ENCODE data around the gene GNA15.
A peak's percentile ranks its signal among the peaks of the same experiment; 100 is the strongest.
"Not testable (repeated sequence)": the region's sequence is repeated elsewhere in the genome, so short reads cannot be mapped to it uniquely, and the experiment has no call there.

Gene GNA15

DNA sequence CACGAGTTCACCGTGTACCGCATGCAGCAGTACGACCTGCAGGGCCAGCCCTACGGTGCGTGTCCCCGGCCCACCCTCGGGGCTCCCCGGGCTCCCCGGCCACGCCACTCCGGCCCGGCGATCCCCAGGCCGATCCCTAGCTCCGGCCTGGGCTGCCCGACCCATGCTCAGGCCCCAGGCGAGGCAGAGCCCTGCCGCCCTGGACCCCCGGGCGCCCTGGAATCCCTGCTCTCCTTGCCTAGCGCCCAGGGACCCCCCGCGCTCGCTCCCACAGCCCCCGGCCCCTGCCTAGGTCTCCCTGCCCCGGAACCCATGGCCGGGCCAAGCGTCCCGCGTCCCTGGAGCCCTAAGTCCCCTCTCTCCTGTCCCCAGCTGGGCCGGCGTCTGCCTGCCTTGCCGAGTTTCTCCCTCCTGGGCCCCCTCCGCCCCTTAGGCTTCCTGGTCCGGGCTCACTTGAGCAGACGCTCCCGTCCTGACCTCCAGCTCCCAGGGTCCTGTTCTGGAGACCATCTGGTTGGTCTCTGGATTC, 50.4 kb downstream of the GNA15 start:
- in situ Hi-C loops (cut with MboI; ENCODE audit: low pct_unique_long_range_greater_than_20kb, low sequenced_read_pairs), result no loop called here

DNA sequence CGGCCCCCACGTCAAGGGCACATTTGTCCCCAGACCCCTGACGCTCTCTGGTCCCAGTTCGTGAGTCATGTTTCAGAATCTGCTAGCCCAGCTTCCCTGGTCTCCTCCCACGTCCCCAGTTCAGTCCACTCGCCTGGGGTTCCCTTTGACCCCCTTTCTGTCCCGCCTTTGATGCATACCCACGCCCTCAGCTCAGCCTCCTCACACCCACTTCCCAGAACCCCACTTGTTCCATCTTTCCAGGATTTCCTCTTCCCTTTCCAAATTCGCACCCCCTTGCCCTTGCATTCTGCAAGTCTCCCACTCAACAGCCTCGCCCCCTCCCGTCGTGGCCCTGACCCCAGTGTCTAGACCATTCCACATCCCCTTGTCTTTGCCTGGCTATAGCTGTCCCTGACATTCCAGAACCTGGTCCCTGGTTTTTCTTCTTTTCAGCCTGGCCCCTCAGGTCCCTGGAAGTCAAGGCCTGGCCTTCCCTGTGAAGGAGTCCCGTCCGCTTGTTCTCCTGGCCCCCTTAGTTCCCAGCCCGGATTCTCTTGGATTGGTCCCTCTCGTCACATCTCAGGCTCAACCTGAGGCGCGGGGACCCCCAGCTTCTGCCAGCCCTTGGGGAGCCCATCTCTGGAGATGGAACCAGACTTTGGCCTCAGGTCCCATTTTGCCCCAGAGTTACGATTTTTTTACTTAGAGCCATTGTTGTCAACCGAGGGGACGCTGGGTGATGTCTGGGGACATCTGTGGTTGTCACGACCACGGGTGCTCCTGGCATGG, 51.2 kb downstream of the GNA15 start:
- DNase-seq, result no peak
- in situ Hi-C loops (cut with MboI; ENCODE audit: low pct_unique_long_range_greater_than_20kb, low sequenced_read_pairs), result no loop called here

More for the DNA sequence above, 50.4 kb downstream of the GNA15 start:
- no peak for DNase-seq

GRCh38 chr19:3187662-3188511, 52.1 kb downstream of the GNA15 start:
- no peak for DNase-seq
- in situ Hi-C loops (cut with MboI; ENCODE audit: low pct_unique_long_range_greater_than_20kb, low sequenced_read_pairs), result no loop called here

GRCh38 chr19:3188627-3189596, 53.1 kb downstream of the GNA15 start:
- DNase-seq, result no peak
- in situ Hi-C loops (cut with MboI; ENCODE audit: low pct_unique_long_range_greater_than_20kb, low sequenced_read_pairs), result no loop called here

DNA sequence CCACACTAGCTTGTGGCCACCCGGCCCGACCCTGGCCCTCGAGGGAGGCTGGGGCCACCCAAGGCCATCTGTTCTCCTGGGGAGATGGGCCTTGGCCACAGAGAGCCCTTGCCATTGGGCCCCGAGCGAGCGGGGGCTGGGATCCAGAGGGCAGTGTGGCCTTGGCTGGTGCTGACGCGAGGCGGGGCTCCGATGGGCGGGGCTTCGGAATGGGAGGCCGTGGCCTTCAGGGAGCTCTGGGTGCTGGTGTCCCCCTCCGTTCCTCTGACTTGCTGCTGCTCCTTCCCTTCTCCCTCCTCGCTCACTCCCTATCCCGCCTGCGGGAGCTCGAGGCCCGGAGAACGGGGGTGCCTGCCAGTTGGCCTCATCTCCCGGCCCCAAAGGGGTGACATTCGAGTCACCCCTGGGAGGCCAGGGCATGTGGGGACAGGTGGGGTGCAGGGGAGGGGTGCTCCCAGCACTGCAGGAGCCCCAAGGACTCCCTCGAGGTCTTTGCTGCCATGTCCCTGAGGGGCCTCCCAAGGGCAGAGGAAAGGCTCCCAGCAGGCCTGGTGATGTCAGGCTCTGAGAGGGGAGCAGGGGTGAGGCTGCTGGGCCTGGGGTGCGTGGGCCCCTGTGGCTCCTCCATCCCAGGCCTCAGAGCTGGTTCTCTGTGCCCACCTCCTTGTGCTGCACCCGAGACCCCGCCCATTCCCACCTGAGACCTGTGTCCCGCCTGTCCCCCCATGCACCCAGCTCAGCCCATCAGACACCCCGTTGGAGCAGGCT, 54.1 kb downstream of the GNA15 start:
- in situ Hi-C loops (cut with MboI; ENCODE audit: low pct_unique_long_range_greater_than_20kb, low sequenced_read_pairs), result no loop called here
- DNase-seq, result no peak

DNA sequence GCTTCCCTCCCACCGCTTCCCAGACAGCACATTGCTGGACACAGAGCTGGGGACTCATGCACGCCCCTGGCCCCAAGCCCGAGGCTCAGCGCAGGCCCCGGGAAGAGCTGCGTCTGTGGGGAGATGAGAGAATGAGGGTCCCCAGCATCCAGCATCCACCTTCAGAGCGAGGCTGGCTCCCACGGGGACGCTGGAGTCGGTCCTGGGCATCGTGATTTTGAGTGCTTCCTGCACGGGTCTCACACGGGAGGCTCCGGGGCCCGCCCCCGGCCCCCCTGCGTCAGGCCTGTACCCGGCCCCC, 54.6 kb downstream of the GNA15 start:
- no peak for DNase-seq
- in situ Hi-C loops (cut with MboI; ENCODE audit: low pct_unique_long_range_greater_than_20kb, low sequenced_read_pairs), result no loop called here

DNA sequence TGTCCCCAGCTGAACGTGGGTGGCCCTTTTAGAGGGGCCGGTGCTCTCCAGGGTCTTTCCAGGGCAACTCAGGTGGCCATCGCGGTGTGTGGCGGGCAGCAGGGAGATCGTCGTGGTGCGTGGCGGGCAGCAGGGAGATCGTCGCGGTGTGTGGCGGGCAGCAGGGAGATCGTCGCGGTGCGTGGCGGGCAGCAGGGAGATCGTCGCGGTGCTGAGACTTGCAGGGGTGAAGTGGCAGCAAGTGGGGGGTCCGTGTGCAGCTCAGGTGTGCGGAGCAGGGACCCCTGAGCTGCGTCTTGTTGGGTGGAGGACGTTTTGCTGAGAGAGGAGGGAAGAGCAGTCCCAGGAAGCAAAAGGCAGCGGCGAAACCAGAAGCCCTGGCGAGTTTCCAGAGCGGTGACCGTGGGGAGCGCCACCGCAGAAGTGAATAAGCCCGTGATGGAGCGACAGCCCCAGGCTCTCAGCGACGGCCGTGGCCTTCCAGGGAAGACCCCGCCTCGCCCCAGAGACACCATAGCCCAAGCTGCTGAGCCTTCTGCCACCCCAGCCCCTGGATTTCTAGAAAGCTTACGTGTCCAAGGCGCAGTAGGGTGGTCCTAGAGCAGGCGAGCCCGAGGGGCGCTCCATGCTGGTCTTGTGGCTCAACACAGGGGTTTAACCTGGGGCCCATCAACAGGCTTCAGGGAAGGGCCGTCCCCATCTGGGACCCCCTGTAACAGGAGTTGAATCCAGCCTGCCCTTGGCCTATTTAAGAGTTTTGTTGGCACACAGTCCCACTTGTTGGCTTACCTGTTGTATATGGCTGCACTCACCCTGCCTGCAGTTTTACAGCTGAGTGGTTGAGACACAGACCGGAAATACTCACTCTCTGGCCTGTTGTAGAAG, 55.3 kb downstream of the GNA15 start:
- in situ Hi-C loops (cut with MboI; ENCODE audit: low pct_unique_long_range_greater_than_20kb, low sequenced_read_pairs), result no loop called here

DNA sequence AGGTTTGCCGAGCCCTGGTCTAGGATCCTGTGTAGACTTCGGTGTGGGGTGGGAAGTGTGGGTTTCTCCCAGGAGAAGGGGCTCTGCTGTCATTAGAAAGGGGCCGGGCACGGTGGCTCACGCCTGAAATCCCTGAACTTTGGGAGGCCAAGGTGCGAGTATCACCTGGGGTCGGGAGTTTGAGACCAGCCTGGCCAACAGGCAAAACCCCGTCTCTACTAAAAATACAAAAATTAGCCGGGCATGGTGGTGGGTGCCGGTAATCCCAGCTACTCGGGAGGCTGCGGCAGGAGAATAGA, 55.9 kb downstream of the GNA15 start:
- in situ Hi-C loops (cut with MboI; ENCODE audit: low pct_unique_long_range_greater_than_20kb, low sequenced_read_pairs); DNase-seq: not testable (repeated sequence)

More for the DNA sequence above, 55.3 kb downstream of the GNA15 start:
- no peak for DNase-seq

DNA sequence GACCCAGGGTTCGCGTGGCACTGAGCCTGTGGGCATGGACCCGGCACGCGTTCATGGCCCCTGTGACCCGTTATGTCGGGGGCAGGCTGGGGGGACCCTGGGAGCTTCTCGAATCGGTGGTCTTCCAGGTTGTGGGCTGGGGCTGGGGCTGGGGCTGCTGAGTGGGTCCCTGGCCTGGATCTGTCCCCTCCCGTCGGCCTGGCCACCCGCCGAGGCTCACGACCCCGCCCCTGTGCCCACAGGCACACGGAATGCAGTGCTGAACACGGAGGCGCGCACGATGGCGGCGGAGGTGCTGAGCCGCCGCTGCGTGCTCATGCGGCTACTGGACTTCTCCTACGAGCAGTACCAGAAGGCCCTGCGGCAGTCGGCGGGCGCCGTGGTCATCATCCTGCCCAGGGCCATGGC, 56.4 kb downstream of the GNA15 start:
- DNase-seq, result no peak
- in situ Hi-C loops (cut with MboI; ENCODE audit: low pct_unique_long_range_greater_than_20kb, low sequenced_read_pairs), result no loop called here

DNA sequence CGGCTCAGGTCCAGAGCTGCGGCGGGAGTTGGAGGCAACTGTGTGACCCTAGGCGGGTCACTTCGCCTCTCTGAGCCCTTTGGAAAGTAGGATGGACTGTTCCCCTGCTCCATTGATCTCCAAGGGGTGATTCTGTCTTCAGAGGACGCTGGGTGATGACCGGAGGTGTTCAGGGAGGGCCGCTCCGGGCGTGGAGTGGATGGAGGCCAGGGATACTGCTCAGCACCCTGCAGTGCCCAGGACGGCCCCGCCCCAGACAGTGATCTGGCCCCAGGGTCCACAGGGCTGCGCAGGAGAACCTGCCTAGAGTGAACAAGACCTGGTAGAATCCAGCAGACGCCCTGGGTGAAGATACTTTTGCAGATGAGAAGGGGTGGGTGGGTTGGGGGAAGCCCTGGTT, 56.9 kb downstream of the GNA15 start:
- in situ Hi-C loops (cut with MboI; ENCODE audit: low pct_unique_long_range_greater_than_20kb, low sequenced_read_pairs), result no loop called here
- no peak for DNase-seq

GRCh38 chr19:3193256-3194105, 57.6 kb downstream of the GNA15 start:
- in situ Hi-C loops (cut with MboI; ENCODE audit: low pct_unique_long_range_greater_than_20kb, low sequenced_read_pairs), result no loop called here
- DNase-seq, result peak; percentile 95

DNA sequence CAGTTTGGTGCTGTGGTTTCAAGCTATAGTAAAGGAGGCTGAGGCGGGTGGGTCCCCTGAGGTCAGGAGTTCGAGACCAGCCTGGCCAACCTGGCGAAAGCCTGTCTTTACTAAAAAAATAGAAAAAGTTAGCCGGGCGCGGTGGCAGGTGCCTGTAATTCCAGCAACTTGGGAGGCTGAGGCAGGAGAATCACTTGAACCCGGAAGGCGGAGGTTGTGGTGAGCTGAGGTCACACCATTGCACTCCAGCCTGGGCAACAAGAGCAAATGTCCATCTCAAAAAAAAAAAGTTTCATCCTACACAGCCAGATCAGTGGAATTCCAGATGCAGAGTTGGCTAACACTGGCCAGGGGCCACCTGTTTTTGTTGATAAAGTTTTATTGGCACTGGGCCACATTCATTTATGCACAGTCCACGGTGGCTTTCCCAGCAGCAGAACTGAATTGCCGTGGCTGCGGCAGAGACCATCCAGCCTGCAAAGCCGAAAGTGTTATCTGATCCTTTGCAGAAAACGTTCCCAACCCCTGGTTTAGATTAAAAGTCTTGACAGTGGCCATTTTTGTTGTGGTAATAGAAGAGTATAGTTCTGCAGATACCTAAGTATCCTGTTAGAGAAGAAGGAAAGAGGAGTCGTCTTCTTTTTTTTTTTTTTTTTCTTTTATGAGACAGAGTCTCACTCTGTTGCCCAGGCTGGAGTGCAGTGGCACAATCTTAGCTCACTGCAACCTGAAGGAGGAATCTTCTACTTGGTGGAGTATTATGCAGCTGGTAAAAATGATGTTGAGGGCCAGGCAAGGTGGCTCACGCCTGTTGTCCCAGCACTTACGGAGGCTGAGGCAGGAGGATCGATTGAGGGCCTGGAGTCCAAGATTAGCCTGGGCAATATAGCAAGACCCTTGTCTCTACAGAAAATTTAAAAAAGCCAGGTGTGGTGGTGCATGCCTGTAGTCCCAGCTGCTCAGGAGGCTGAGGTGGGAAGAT, 58.6 kb downstream of the GNA15 start:
- in situ Hi-C loops (cut with MboI; ENCODE audit: low pct_unique_long_range_greater_than_20kb, low sequenced_read_pairs), result no loop called here
- no peak for DNase-seq

- in situ Hi-C loops (cut with MboI; ENCODE audit: low pct_unique_long_range_greater_than_20kb, low sequenced_read_pairs), result no loop called here
- no peak for DNase-seq
Observed at GRCh38 chr19:3196064-3196932, 60.5 kb downstream of the GNA15 start.

- DNase-seq, result no peak
- in situ Hi-C loops (cut with MboI; ENCODE audit: low pct_unique_long_range_greater_than_20kb, low sequenced_read_pairs), result no loop called here
Observed at GRCh38 chr19:3196933-3197205, 61.0 kb downstream of the GNA15 start.

Data from KBM-7 (cell line).